ENCODE measurements around the gene RPS6KA2.
A peak's percentile ranks its signal among the peaks of the same experiment; 100 is the strongest.

The RPS6KA2 gene

GRCh38 chr6:166567813-166568212 is 59.2 kb downstream of the RPS6KA2 start:
- no peak for DNase-seq

- no peak for DNase-seq
These were observed 59.9 kb downstream of the RPS6KA2 start for GRCh38 chr6:166567107-166567506.

- DNase-seq = no peak
These were observed 60.7 kb downstream of the RPS6KA2 start for GRCh38 chr6:166566026-166567011.

- DNase-seq = no peak
These were observed 61.7 kb downstream of the RPS6KA2 start for GRCh38 chr6:166565084-166565967.

GRCh38 chr6:166563805-166564204 is 63.2 kb downstream of the RPS6KA2 start:
- no peak for DNase-seq

- no peak for DNase-seq
These were observed 63.9 kb downstream of the RPS6KA2 start for GRCh38 chr6:166563200-166563599.

GRCh38 chr6:166562726-166563125 is 64.3 kb downstream of the RPS6KA2 start:
- no peak for DNase-seq

- no peak for DNase-seq
These were observed 65.2 kb downstream of the RPS6KA2 start for GRCh38 chr6:166561771-166562359.

- no peak for DNase-seq
These were observed 66.8 kb downstream of the RPS6KA2 start for GRCh38 chr6:166560222-166560621.

GRCh38 chr6:166559662-166560061 is 67.4 kb downstream of the RPS6KA2 start:
- no peak for DNase-seq

GRCh38 chr6:166559211-166559610 is 67.8 kb downstream of the RPS6KA2 start:
- DNase-seq = no peak

- DNase-seq = no peak
These were observed 68.7 kb downstream of the RPS6KA2 start for GRCh38 chr6:166558156-166559005.

GRCh38 chr6:166556863-166557322 is 70.2 kb downstream of the RPS6KA2 start:
- peak in 1 of 2 donors; percentile 35 for DNase-seq

- no peak for DNase-seq
These were observed 70.7 kb downstream of the RPS6KA2 start for GRCh38 chr6:166556336-166556735.

GRCh38 chr6:166555086-166555485 is 72.0 kb downstream of the RPS6KA2 start:
- DNase-seq = no peak

GRCh38 chr6:166554316-166554715 is 72.7 kb downstream of the RPS6KA2 start:
- DNase-seq = no peak

GRCh38 chr6:166553563-166554271 is 73.3 kb downstream of the RPS6KA2 start:
- no peak for DNase-seq

- DNase-seq = no peak
These were observed 74.5 kb downstream of the RPS6KA2 start for GRCh38 chr6:166552600-166552999.

GRCh38 chr6:166551754-166552495 is 75.1 kb downstream of the RPS6KA2 start:
- DNase-seq = no peak

- DNase-seq = no peak
These were observed 80.4 kb downstream of the RPS6KA2 start for GRCh38 chr6:166546653-166547052.
